Liver (tissue), 3 donors: Measurements from ENCODE around the gene TRIM46.

ENCODE experiments used
- ATF3 ChIP-seq: IDR thresholded peaks from 2 replicates; pipeline ENCODE4 v1.6.1; 2016; ENCODE audit warnings: antibody characterized with exemption
- CTCF ChIP-seq: fragments of 150-350 bp; IDR thresholded peaks from 2 replicates; pipeline ENCODE4 v1.5.1; 2017; ENCODE audit warnings: improper control_type of control experiment, low read depth, low read length; ENCODE audit not compliant: missing input control
- RAD21 ChIP-seq, 2 donors: IDR thresholded peaks; 2 replicates each; pipeline ENCODE4 v1.6.1; 2016; ENCODE audit warnings: antibody characterized with exemption in 2 of 2, mild to moderate bottlenecking in 2 of 2
- TAF1 ChIP-seq: conservative IDR thresholded peaks from 2 replicates; pipeline ENCODE4 v1.6.1; 2016; ENCODE audit warnings: antibody characterized with exemption, mild to moderate bottlenecking
- YY1 ChIP-seq: IDR thresholded peaks from 2 replicates; pipeline ENCODE4 v1.6.1; 2016; ENCODE audit warnings: antibody characterized with exemption, mild to moderate bottlenecking
- ZBTB33 ChIP-seq: IDR thresholded peaks from 2 replicates; pipeline ENCODE4 v1.6.1; 2016; ENCODE audit warnings: antibody characterized with exemption
- donor health status: healthy.
- donor health status: healthy.

DNA sequence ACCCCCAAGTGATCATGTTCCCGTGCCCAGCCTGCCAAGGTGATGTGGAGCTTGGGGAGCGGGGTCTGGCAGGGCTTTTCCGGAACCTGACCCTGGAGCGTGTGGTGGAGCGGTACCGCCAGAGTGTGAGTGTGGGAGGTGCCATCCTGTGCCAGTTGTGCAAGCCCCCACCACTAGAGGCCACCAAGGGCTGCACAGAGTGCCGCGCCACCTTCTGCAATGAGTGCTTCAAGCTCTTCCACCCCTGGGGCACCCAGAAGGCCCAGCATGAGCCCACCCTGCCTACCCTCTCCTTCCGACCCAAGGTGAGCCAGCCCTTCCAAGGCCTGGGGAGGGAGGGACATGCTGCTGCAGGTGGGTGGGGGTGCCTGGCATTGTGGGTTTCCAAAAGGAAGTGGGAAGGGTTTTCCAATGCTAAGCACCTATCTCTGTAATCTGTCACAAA is 2.3 kb downstream of the TRIM46 start:
- no peak for TF ChIP-seq ATF3
- no peak for TF ChIP-seq TAF1
- no peak for TF ChIP-seq CTCF
- TF ChIP-seq ZBTB33, result no peak
- no peak for TF ChIP-seq YY1
- TF ChIP-seq RAD21 (IDR thresholded peaks at IDR 0.05), result no peak
